ENCODE results near the gene CHRNA4. TPM values are rescaled to one million over a fixed set of nuclear protein-coding genes. Genes with fewer than 3 reads are reported as not detected.

The CHRNA4 gene
- total RNA-seq, 1 donor from 2014 or later, result not detected

DNA sequence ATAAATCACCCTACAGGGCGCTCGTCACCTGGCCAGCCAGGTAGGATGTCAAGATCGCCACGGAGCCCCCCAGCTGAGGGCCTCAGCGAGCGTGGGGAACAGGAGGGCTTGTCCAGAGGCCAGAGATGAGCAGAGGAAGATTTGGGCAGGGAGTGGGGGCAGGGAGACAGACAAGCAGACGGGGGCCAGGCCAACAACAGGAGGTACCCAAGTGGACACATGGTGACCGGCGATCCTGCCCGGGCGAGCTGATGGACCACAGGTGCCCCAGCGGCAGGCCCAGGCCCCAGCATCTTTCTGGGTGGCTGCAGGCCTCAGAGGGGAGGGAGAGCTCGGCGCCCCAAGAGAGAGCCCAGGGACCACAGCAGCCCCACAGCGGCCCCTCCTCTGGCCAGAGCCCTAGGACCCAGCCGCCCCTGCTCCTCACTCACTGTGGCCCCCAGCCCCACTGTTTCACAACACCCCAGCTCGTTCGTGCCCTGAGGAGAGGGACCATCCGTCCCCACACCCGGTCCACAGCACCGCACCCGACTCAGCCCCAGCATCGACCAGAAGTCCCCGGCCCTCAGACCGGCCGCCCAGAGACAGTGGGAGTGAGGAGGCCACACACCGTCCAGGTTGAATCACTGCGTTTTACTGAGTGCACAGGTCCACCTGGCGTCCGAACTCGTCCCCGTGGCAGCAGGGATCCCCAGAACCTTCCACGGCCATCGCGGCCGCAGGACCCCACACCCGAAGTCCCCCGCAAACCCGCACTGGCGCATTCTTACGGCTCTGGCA is 38.6 kb upstream of the CHRNA4 start:
- Mint-ChIP-seq H3K9me3 (no peaks in the 10 kb centered on the region), H3K27ac (no peak overlapping the region), H3K4me1 (no peaks in the 10 kb centered on the region), H3K36me3 (ENCODE audit: low read depth) (no peaks in the 10 kb centered on the region), H3K27me3 (peaks cover 1% of the 10 kb centered on the region), H3K4me3 (no peak overlapping the region)
- TF ChIP-seq, protein P1, sequence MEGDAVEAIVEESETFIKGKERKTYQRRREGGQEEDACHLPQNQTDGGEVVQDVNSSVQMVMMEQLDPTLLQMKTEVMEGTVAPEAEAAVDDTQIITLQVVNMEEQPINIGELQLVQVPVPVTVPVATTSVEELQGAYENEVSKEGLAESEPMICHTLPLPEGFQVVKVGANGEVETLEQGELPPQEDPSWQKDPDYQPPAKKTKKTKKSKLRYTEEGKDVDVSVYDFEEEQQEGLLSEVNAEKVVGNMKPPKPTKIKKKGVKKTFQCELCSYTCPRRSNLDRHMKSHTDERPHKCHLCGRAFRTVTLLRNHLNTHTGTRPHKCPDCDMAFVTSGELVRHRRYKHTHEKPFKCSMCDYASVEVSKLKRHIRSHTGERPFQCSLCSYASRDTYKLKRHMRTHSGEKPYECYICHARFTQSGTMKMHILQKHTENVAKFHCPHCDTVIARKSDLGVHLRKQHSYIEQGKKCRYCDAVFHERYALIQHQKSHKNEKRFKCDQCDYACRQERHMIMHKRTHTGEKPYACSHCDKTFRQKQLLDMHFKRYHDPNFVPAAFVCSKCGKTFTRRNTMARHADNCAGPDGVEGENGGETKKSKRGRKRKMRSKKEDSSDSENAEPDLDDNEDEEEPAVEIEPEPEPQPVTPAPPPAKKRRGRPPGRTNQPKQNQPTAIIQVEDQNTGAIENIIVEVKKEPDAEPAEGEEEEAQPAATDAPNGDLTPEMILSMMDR (IDR thresholded peaks at IDR 0.05), result no peak
- ChIA-PET POLR2A (no interaction called here), CTCF (no interaction called here)
- no peak for DNase-seq
- ATAC-seq (ENCODE audit: low read depth), result no peak
- intact Hi-C loops (cut with micrococcal nuclease), result no loop called here

DNA sequence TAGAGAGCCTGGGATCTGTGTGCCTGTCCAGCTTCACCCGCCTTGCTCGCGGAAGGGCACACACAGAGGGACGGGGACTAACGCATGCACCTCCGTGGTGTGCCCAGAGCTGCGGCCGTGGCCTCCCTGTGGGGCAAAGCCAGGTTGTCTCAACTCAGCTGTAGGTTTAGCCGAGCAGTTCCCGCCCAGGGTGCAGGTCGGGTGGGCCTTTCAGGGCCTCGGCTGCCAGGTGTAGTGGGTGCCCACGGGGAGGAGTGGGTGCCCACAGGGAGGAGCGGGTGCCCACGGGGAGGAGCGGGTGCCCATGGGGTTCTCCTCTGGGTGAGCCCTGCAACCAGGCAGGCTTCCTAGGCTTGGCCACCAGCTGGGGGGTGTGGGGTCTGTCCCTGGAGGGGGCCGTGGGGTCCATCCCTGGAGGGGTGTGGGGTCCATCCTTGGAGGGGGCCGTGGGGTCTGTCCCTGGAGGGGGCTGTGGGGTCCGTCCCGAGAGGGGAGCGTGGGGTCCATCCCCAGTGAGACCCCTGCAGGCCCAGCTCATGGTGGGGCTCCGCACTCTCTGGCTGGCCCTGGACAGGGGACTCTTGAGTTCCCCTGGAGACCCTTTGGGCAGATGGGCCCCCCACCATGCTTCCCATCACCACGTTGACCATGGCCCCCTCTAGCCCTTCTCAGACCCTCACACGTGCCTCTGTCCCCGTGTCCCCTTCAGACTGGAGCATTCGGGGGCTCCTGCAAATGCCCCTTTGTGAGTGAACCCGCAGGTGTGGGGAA is 37.8 kb upstream of the CHRNA4 start:
- no peaks in the 10 kb centered on the region for H3K9me3 Mint-ChIP-seq
- H3K36me3 Mint-ChIP-seq (ENCODE audit: low read depth), result no peaks in the 10 kb centered on the region
- H3K4me3 Mint-ChIP-seq, result no peak overlapping the region
- ATAC-seq (ENCODE audit: low read depth), result no peak
- intact Hi-C loops (cut with micrococcal nuclease), result no loop called here
- peaks cover 8% of the 10 kb centered on the region for H3K27me3 Mint-ChIP-seq
- TF ChIP-seq, protein P1 (IDR thresholded peaks at IDR 0.05), result no peak
- POLR2A ChIA-PET, result no interaction called here
- CTCF ChIA-PET, result no interaction called here
- H3K27ac Mint-ChIP-seq, result no peak overlapping the region
- no peaks in the 10 kb centered on the region for H3K4me1 Mint-ChIP-seq
- no peak for DNase-seq

- no peaks in the 10 kb centered on the region for H3K4me1 Mint-ChIP-seq
- CTCF ChIA-PET, result no interaction called here
- no peak overlapping the region for H3K27ac Mint-ChIP-seq
- H3K4me3 Mint-ChIP-seq, result no peak overlapping the region
- DNase-seq (no peak), ATAC-seq (ENCODE audit: low read depth) (no peak)
- POLR2A ChIA-PET, result no interaction called here
- TF ChIP-seq, protein P1 (IDR thresholded peaks at IDR 0.05), result no peak
- H3K9me3 Mint-ChIP-seq, result no peaks in the 10 kb centered on the region
- H3K36me3 Mint-ChIP-seq (ENCODE audit: low read depth), result no peaks in the 10 kb centered on the region
- intact Hi-C loops (cut with micrococcal nuclease), result no loop called here
- peaks cover 9% of the 10 kb centered on the region for H3K27me3 Mint-ChIP-seq
These were observed 36.8 kb upstream of the CHRNA4 start for GRCh38 chr20:63397946-63398450.

GRCh38 chr20:63397155-63397843 is 36.1 kb upstream of the CHRNA4 start:
- Mint-ChIP-seq H3K36me3 (ENCODE audit: low read depth) (no peaks in the 10 kb centered on the region), H3K27ac (no peak overlapping the region), H3K4me3 (no peak overlapping the region), H3K4me1 (no peaks in the 10 kb centered on the region), H3K9me3 (no peaks in the 10 kb centered on the region), H3K27me3 (peaks cover 9% of the 10 kb centered on the region)
- intact Hi-C loops (cut with micrococcal nuclease), result no loop called here
- TF ChIP-seq, protein P1 (IDR thresholded peaks at IDR 0.05), result no peak
- POLR2A ChIA-PET, result no interaction called here
- DNase-seq (no peak), ATAC-seq (ENCODE audit: low read depth) (no peak)
- CTCF ChIA-PET, result no interaction called here

- Mint-ChIP-seq H3K36me3 (ENCODE audit: low read depth) (no peaks in the 10 kb centered on the region), H3K4me3 (no peak overlapping the region), H3K27ac (no peak overlapping the region), H3K9me3 (no peaks in the 10 kb centered on the region), H3K4me1 (no peaks in the 10 kb centered on the region), H3K27me3 (peaks cover 9% of the 10 kb centered on the region)
- ATAC-seq (ENCODE audit: low read depth) (no peak), DNase-seq (no peak)
- TF ChIP-seq, protein P1 (IDR thresholded peaks at IDR 0.05), result no peak
- intact Hi-C loops (cut with micrococcal nuclease), result no loop called here
- ChIA-PET CTCF (no interaction called here), POLR2A (no interaction called here)
These were observed 35.2 kb upstream of the CHRNA4 start for GRCh38 chr20:63396300-63396699.

Data from activated B cell treated with CpG ODN at 0.5 μM for 24 hours (primary cell).